Measurements from ENCODE around the gene ARRDC1.
A peak's percentile ranks its signal among the peaks of the same experiment; 100 is the strongest.

DNA sequence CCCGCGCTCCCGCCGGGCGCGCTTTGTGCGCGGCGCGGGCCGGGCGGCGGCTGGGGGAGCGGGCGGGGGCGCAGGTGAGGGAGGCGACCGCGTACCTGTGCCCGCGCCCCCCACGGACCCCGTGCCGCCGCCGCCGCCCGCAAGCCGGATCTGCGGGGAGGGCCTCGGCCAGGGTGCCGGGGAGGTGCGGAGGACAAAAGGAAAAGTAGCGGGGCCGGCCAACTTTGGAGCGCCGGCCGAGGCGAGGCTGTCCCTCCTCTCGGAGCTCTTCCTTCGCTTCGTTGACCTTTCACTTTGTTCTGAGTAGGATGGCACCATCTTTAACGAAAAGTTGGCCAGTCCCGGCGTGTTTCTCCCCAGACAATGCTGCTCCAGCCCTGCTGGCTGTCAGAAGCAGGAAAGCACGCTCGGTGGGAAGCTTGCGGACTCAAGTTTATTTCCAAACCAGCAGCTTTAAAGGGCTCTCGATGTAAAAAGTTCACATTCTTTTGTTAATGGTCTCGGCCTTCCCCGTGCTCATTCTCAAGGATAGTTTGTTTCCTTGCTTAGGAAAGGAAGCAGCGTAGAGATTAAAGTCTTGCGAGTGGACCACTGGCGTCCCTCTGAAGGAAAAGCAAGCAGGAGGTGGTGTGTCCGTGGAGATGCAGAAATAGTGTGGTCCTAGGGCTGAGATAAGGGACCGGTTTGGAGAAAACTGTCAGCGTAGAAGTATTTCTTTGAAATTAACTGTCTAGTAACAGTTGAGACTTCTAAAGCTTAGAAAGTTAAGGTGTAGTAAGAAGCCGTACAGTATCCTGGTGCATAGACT is 14.0 kb downstream of the ARRDC1 start:
- TF ChIP-seq, protein P1, sequence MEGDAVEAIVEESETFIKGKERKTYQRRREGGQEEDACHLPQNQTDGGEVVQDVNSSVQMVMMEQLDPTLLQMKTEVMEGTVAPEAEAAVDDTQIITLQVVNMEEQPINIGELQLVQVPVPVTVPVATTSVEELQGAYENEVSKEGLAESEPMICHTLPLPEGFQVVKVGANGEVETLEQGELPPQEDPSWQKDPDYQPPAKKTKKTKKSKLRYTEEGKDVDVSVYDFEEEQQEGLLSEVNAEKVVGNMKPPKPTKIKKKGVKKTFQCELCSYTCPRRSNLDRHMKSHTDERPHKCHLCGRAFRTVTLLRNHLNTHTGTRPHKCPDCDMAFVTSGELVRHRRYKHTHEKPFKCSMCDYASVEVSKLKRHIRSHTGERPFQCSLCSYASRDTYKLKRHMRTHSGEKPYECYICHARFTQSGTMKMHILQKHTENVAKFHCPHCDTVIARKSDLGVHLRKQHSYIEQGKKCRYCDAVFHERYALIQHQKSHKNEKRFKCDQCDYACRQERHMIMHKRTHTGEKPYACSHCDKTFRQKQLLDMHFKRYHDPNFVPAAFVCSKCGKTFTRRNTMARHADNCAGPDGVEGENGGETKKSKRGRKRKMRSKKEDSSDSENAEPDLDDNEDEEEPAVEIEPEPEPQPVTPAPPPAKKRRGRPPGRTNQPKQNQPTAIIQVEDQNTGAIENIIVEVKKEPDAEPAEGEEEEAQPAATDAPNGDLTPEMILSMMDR (IDR thresholded peaks at IDR 0.05), result no peak
- peak in 1 of 3 donors; percentile 31 for TF ChIP-seq POLR2AphosphoS5 (IDR thresholded peaks at IDR 0.05)
